Activated gamma-delta T cell treated with Interleukin-2 at 50 U/mL for 16 hours (primary cell): ENCODE results near the gene GPX4.
"Not testable (repeated sequence)": the region's sequence is repeated elsewhere in the genome, so short reads cannot be mapped to it uniquely, and the experiment has no call there.

Experiments used
- DNase-seq: peaks from one replicate; pipeline ENCODE4 v3.0.0-alpha.2; 2020

The GPX4 gene

DNA sequence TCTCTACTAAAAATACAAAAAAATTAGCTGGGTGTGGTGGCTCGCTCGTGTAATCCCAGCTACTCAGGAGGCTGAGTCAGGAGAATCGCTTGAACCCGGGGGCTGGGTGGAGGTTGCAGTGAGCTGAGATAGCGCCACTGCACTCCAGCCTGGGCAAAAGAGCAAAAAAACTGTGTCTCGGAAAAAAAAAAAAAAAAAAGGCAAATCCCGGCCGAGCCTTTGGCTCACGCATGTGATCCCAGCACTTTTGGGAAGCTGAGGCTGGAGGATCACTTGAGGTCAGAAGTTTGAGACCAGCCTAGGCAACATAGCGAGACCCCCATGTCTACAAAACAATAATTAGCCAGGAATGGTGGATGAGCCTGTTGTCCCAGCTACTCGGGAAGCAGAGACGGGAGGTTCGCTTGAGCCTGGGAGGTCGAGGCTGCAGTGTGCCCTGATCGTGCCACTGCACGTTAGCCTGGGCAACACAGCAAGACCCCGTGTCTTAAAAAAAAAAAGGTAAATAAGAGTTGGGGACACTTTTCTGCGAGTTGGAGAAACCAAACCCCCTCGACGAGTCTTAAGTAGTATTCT, 574 bp upstream of the GPX4 start:
- DNase-seq: no peak

GRCh38 chr19:1104311-1105007, 665 bp downstream of the GPX4 start:
- DNase-seq: peak; percentile 66

GRCh38 chr19:1105008-1105872, 1.4 kb downstream of the GPX4 start:
- DNase-seq: no peak

DNA sequence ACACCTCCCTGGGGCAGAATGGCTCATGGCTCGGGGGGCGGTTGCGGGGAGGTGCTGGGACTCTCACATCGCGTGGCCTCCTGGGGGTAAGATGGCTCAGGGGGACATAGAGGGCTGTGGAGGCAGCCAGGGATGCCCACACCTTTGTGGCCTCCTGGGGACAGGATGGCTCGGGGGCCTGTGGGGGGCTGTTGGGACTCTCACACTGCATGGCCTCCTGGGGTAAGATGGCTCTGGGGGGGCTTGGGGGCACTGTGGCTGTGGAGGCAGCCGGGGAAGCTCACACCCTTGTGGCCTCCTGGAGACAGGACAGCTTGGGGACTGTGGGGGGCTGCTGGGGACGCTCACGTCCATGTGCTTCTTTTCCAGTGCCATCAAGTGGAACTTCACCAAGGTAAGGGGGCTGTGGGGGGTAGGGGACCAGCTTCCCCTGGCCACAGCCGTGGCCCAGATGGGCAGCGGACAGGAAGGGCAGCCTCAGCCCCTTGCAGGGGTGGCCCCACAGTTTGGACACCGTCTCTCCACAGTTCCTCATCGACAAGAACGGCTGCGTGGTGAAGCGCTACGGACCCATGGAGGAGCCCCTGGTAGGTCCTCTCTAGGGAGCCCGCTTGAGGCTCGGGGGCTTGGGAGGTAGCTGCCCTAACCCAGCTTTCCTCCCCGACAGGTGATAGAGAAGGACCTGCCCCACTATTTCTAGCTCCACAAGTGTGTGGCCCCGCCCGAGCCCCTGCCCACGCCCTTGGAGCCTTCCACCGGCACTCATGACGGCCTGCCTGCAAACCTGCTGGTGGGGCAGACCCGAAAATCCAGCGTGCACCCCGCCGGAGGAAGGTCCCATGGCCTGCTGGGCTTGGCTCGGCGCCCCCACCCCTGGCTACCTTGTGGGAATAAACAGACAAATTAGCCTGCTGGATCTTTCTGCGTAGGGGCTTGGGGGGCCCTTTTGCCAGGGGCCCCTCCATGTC, 2.4 kb downstream of the GPX4 start:
- no peak for DNase-seq

GRCh38 chr19:1106841-1107660, 3.3 kb downstream of the GPX4 start:
- DNase-seq: no peak

- DNase-seq: no peak
These were observed 4.0 kb downstream of the GPX4 start for GRCh38 chr19:1107661-1108261.

- DNase-seq: no peak
These were observed 4.7 kb downstream of the GPX4 start for GRCh38 chr19:1108291-1109031.

DNA sequence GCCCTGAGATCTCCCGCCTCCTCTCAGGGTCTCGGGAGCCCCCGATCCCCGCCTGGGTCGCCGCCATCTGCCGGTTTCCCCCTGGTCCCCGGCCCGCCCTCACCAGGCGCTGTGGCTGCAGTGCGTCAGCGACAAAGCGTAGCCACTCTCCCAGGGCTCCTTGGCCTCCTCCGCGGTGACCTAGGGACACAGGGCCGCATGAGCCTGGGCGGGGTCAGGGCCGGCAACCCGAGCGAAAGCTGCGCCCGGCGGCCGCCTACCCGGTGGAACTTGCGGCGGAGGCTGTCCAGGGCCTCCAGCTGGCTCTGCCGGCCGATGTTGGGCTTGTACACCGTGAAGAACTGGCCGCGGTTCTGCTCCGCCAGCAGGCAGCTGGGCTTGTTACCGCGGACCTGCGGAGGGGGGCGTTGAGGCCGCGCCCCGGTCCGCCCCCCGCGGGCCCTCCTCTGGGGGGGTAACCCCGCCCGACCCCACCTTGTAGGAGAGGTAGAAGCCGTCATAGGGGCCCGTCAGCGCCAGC, 5.3 kb downstream of the GPX4 start:
- no peak for DNase-seq

DNA sequence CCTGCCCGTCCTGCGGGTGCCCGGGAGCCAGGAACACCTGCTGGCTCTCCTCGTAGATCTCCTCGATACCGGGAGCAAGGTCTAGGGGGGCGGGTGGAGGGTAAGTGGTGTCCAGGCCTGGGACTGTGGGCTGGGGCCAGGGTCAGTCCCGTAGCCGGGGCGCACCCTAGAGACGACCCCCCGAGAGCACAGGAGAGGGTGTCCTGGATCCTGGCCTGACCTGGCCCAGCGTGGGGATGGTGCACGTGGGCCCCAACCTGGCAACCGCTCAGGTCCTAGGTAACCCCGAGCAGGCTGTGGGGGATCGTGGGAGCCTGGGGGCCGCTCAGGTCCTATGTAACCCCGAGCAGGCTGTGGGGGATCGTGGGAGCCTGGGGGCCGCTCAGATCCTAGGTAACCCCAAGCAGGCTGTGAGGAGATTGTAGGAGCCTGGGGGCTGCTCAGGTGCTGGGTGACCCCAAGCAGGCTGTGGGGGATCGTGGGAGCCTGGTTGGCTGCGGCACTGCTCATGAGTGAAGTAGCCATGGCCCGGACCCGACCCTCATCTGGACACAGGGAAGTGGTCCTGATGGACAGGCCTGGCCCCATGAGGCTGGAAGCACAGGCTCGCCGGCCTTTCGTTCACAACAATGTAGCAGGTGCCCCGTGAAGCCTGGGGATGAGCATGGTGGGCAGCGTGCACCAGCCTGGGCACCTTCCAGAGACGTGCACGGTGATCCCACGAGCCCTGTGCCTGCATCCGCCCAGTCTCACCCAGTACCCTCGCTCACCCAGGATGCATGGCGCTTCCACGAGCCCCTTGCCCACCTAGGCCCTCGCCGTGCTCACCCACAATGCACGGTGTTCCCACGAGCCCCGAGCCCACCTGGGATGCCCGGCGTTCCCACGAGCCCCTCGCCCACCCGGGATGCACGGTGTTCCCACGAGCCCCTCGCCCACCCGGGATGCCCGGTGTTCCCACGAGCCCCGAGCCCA, 6.2 kb downstream of the GPX4 start:
- no peak for DNase-seq

DNA sequence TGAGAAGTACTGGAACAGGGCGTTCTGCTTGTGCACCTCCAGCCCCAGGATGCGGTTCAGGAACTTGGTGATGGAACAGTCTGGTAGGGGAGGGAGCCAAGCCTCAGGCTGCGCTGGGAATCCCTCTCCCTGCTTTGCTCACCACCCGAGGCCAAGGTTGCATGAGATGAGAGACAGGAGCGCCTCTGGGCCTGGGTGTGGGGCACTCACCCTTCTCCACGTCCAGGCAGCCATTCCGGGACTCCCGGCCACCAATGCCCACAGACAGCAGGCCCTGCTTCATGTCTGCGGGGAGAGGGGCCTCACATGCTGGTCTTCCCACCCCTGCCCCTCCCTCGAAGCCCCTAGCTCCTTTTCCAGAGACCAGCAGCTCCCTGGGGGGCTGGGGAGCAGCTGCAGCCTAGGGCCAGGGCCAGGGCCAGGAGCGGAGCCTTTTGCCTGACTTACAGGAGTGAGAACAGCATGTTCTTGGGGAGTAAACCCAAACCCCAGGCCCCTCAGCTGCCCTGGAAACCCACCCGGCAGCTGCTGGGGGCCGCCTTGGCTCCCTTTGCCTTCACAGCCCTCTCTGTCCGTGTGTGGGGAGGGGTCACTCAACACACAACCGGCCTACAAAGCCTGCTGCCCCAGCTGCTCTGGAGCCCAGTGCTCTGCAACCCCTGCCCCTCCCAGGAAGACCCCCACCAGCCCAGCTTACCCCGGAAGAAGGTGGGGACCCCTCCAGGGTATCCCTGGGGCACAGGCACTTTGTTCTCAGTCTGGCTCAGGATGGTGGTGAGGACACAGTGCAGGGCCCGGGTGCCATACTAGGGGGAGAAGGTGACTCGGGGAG, 7.2 kb downstream of the GPX4 start:
- DNase-seq: no peak

DNA sequence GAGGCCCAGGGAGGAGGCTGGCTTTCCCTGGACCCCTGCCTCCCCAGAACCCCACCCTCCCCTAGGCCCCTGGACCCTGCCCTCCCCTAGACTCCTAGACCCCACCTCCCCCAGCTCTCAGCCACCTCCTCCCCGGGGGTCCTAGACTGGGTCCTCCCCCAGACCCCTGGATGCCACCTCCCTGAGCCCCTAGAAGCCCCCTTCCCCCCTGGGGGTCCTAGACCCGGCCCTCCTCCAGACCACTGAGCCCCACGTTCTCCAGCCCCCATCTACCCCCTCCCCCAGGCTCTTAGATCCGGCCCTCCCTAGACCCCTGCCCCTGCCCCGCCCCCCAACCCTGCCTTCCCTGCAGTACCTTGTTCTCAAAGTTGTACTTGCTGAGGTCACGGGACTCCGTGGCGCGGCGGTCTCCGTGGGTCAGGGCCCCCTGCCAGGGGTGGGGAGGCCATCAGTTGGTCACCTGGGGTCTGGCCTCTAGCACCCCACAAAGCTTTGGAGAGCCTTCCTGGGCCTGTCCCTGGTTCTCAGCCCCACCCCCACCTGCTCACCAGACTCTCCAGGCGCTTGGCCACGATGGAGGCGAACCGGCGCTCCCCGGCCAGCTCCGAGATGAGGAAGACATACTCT, 8.0 kb downstream of the GPX4 start:
- DNase-seq: no peak

DNA sequence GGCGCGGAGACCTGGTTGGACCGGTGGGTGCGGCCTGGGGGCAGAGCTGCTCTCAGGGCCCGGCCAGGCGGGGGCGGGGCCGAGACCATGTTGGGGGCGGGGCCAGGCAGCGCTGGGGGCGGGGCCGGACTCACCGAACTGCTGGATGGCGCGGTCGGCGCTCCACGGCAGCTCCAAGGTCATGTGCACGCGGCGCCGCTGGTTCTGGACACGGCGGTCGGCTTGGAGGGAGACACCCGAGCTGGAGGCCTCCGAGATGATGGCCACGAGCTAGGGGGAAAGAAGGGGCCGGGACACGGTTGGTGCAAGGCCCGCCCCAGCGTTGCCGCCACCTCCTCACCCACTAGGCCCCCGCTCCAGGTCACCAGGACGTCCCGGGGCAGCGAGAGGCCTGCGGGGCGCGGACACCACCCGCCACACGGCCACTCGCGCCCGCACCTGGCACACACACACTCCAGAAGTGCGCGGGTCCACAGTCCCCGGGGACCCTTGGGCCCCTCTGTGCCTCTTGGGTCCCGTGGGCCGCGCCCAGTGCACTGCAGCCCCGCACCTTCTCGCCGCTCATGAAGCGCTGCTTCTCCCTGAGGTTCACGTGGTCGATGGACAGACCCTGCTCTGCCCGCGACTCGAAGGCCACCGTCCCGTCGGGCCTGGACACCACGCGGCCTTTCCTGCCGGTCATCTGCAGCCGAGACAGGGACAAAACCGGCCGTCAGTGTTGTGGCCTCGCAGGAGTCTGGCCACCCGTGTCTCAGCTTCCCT, 8.7 kb downstream of the GPX4 start:
- DNase-seq: no peak

DNA sequence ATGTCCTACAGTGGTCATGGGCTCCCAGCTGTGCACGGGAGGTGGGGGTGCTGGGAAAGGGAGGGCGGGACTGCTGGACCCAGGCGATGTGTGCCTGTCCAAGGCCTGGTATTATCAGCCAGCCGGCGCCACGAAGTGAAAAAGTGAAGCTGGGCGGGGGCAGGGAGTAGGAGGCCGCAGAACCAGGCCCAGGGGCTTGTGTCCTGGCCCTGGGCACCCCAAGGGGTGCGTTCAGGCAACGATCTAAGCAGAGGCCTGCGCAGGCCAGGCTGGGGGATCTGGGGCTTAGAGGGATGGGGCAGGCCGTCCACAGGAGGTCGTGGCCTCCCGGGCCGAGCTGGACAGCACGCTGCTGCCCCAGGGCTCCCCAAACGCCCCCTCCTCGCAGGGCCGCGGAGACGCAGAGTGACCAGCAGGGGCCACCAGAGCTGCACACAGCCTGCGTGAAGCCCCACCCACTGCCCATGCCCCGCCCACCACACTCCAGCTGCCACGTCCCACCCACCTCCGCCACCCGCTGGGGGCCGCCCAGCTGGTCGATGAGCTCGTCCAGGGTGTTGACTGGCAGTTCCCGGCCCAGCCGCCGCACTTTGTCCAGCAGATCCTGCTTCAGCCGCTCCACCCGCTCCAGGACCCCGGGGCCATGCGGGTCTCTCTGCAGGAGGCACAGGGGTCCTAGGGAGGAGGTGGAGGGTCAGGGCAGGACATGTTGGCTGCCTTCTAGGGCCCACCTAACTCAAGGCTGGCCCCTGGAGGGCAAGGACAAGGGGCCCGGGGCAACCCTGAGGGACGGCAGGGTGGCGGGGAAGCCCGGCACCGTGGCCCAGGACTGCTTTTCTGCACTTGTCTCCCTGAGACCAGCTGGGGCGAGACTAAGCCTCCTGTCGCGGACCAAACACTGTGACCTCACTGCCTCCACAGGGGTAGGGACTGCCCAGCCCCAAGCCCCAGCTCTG, 9.5 kb downstream of the GPX4 start:
- DNase-seq: peak; percentile 86

GRCh38 chr19:1113986-1114483, 10.2 kb downstream of the GPX4 start:
- DNase-seq: no peak

GRCh38 chr19:1114728-1115127, 10.9 kb downstream of the GPX4 start:
- not testable (repeated sequence) for DNase-seq
